ENCODE results near the gene ZNF304. TPM values are rescaled to one million over a fixed set of nuclear protein-coding genes. Genes with fewer than 3 reads are reported as not detected.
A peak's percentile ranks its signal among the peaks of the same experiment; 100 is the strongest.

ZNF304 gene
- total RNA-seq: 8.3 TPM
- long read RNA-seq, full-length matches to known transcripts: 5 of 5 reads
- long read RNA-seq, partial matches to known transcripts: 0 of 5 reads
- long read RNA-seq, other reads (novel, unspliced or antisense): 0 of 5 reads

DNA sequence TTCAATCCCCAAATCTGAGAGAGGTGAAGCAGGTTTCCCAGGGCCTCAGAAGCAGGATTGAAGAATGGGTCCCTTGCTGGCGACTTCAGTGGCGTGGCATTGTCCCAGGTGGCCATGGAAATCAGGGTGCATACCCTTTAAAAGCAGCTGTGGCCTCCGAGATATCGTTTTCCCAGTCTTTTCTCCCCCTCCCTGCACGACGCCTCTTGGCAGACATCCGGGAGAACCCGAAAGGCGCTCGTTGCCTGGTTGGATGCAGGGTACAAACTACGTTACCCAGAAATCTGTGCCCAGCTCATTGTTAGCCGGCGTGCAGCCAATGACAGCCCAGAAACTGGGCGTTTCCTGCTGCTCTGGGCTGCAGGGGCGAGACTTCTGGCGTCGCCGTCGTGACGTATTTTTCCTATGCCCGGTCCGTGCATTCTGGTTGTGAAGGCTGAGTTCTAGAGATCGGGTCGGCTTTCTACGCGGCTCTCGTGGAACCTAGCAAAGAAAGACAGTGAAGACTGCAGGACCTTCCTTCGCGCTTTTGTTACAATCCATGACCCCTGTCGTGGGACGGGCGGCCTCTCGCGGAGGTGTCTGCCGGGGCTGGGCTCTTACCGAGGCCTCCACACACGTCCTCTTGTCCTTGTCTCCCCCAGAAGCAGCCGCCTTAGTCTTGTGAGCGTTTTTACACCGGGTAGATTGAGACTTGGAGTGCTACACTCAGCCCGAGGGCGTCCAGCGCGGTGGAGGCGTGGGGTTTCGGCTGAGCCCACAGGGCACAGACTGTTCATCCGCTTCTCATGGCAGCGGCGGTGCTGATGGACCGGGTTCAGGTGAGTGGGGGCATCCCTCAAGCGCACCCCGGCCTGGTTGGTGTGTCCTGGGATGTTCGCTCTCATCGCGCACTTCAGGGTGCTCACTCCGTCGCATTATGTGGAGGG, at the start of gene ZNF304:
Gene ZNF304 (plus strand): TSS at position 395 of the 929 bp plus-strand sequence. CDS start 394 bp downstream, at position 789.
- intact Hi-C loops (cut with micrococcal nuclease): no loop called here

DNA sequence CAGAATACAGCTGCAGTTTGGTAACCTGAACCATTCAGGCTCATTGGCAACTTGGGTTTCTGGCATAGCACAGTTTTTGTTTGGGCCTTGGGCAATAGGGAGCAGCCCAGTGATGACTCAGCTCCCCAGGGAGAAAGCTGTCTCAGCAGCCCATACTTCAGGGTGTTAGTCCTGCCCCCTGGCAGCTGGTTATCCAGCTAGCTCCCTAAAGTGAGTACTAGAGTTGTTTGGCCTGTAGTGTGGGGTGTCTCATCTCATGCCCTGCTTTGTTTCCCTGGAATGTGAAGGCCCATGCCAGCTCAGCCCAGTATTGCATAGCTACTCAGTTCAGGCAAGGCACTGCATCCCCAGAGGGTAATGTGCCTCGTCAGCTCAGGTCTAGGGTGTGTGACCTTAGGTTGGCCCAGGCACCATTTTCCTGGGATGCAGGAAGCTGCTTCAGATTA, 49.0 kb upstream of the ZNF304 start:
- intact Hi-C loops (cut with micrococcal nuclease): no loop called here
- ATAC-seq: peak; percentile 76

More for the DNA sequence above, at the start of gene ZNF304:
- peak; percentile 96 for DNase-seq
- ATAC-seq: peak; percentile 98

DNA sequence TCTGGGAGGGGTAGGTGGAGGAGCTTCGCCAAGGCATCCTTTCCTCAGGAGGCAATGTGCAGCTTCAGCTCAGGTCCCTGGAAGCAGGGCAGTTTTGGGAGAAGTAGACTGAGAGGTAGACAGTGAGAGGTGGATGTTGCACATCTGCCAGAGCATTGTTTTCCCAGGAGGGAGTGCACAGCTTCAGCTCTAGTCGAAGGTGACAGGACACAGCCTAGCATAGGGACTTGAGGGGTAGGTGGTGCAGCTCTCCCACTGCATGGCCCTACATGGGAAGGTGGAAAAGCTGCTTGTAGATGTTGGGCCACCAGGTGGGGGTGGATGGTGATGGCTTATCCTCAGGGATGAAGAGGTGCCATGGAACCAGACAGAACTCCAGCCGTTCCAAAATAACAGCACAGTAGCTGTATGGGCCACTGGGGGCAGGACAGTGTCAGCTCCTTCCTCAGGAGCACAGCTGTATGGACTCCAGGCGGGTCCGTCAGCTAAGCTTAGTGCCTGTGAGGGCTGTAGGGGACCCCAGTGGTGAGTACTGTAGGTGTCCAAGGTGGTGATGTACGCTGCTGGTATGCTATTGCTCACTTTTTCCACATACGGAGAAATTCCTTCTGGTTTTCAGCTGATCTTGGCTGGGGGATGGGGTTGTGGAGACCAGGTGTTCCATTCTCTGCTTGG, 48.2 kb upstream of the ZNF304 start:
- DNase-seq (no peak), ATAC-seq (peak; percentile 40)
- intact Hi-C loops (cut with micrococcal nuclease): no loop called here

More for the DNA sequence above, 49.0 kb upstream of the ZNF304 start:
- no peak for DNase-seq

DNA sequence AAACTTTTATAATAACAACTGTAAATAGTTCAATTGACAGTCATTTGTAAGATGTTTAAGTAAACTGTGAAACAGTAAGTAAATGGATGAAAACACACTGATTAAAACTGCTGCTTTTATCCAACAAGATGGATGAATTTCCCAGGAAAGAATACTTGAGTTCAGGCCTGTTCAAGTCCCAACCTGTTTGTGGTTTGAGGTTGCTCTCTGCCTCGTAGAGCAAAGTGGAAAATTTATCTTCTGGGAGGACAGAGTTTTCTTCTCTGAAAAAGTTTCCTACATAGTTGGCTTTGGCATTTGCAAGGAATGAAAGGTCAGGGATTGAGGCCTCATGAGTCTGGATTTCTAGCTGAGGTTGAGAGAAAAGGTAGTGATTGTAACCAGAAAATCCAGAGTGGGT, 46.0 kb upstream of the ZNF304 start:
- intact Hi-C loops (cut with micrococcal nuclease): no loop called here
- DNase-seq (no peak), ATAC-seq (no peak)

DNA sequence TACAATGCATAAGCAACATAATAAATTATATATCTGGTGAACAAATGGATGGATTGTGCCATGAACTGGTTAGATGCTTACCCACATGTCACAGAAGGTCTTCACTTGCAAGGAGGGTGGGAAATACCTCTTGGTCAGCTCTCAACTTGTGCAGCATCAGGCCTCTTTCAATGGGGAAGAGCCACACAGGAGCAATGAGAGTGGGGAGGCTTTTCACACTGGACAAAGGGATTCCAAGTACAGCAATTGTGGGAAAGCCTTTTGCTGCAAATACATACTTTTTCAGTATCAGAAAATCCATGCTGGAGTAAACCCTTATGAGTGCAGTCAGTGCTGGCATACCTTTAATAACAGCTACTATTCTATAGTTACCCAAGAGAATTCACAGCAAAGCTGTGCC, 42.6 kb upstream of the ZNF304 start:
- intact Hi-C loops (cut with micrococcal nuclease): no loop called here
- no peak for DNase-seq
- no peak for ATAC-seq

DNA sequence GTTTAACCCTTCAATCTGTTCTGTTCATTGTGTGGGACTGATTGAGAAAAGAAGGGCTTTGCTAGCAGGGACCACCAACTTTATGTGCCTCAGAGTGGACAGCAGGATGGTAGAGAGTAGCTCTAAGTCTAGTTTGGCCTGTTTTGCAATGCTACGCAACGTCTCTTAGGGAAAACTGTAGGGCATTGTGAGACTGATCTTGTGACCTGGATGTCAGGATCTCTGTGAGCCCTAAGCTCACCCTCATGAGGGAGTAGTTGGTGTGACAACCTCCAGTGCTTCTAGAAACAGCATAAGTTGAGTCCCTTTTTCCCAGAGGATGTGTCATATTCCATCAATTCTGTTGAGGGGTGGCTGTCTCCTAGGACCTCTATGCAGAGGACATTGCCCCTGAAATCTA, 40.3 kb upstream of the ZNF304 start:
- DNase-seq (no peak), ATAC-seq (no peak)
- intact Hi-C loops (cut with micrococcal nuclease): no loop called here

DNA sequence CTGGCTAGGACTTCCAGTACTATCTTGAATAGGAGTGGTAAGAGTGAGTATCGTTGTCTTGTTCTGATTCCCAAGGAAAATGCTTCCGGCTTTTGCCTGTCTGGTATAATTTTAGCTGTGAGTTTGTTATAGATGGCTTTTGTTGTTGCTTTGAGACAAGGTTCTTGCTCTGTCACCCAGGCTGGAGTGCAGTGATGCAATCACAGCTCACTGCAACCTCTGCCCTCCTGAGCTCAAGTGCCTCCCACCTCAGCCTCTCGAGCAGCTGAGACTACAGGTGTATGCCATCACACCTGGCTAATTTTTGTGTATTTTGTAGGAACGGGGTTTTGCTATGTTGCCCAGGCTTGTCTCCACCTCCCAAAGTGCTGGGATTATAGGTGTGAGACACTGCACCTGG, 36.9 kb upstream of the ZNF304 start:
- ATAC-seq (no peak), DNase-seq (no peak)
- intact Hi-C loops (cut with micrococcal nuclease): no loop called here

DNA sequence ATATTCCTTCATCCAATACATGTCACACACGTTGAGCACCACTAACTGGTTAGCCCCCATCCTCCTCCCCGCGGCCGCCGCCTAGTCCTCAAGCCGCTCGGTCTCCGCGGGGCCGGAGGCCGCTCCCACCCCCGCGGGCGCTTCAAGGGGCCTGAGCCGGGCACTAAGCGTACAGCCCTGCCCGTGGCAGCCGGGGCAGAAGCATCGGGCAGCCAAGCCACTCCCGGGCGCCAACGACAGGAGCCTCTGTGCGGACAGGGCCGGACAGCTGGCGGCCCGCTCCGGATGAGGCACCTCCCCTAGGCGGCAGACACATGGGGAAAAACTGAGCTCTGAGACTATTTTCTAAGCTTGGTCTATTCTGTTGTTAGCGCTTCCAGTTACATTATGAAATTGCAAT, 33.6 kb upstream of the ZNF304 start:
- ATAC-seq (peak; percentile 44), DNase-seq (peak; percentile 42)
- intact Hi-C loops (cut with micrococcal nuclease): no loop called here

DNA sequence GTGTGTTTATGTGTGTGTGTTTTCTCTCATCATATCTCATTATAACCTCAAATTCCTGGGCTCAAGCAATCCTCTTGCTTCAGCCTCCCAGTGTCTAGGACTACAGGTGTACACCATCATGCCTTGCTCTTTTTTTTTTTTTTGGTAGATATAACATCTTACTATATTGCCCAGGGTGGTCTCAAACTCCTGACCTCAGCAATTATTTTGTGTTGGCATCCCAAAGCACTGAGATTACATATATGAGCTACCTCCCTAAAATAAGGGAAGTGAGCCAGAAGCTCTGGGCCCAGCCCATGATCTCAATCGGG, 31.2 kb upstream of the ZNF304 start:
- intact Hi-C loops (cut with micrococcal nuclease): no loop called here
- peak; percentile 39 for ATAC-seq
- no peak for DNase-seq

DNA sequence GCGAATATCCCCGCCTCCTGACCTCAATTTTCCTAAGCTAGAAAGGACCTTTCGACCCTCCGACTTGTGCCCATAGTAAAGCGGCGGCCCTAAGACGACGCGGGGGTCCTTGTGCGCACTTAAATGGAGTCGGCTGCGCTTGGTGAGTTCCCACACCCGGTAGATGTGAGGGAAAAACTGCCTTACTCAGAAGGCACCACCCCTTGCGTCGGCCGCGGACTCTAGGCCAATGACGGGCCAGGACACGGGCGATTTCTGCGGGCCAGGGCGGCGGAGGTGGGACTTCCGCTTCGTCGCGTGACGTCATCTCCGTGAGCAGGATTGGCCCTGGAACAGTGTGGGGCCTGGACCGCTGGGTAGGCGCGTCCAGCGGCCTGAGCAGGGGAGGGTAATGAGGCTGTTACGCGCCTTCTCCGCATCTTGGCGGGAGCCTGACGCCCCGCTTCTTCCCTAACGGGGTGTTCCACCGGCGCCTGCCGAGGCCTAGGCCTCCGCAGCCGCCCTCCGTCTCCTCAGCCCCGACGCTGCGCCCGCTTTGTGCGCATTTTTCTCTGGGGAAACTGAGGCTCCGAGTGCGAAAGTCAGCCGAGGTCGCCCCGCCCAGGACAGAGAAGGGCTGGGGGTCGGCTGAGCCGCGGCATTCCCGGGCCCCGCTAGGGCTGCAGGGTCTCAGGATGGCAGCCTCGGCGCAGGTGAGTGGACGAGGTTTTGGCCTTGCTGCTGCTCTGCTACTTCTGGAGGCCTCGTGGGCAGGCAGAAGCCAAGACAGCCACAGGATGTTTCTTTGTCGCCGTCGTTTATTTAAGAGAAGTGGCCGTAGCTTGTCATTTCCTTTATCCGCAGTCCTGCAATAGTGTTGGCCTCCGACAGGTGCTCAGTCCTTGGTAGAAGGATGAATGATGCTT, 30.6 kb upstream of the ZNF304 start, which contains the start of gene ZNF543:
Gene ZNF543 (plus strand): TSS at position 293 of the 905 bp plus-strand sequence. CDS start 382 bp downstream, at position 675.
- DNase-seq (peak; percentile 98), ATAC-seq (peak; percentile 99)
- intact Hi-C loops (cut with micrococcal nuclease): no loop called here

DNA sequence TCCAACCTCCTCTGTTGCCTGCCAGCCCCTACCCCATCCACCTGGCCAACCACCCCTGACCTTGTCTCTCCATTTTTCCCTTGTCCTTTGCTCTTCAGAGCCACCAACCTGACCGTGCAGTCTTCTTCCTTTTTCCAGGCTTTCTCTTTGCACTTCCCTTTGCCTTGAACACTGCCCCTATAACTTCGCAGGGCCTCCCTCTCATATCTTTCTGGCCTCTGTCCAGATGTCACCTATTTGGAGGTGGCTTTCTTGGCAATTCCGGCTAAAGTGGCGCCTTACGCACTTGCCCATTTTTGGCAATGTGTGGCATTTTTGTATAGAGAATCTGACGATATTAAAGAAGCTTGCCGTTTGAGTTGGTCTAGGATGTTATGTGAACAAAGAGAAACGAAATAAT, 30.0 kb upstream of the ZNF304 start:
- no peak for ATAC-seq
- no peak for DNase-seq
- intact Hi-C loops (cut with micrococcal nuclease): no loop called here

DNA sequence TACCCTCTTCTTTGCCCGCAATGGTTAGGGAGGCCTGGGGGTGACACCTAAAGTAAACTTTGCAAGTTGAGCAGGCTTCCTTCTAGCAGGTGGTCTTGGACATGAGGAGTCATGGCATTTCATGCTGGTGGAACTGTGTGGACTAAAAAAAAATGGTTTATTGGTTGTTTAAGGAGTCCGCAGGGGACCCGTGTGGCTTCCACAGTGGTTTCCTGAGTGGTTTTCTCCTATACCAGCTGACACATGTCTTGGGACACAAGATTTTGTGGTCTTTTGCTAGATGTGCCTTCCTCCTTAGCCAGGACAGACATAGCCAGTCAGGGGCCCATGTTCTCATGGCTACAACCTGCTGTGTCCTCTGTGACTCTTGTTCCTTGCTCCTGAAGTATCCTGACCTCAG, 29.3 kb upstream of the ZNF304 start:
- intact Hi-C loops (cut with micrococcal nuclease): no loop called here
- no peak for ATAC-seq
- DNase-seq: no peak

DNA sequence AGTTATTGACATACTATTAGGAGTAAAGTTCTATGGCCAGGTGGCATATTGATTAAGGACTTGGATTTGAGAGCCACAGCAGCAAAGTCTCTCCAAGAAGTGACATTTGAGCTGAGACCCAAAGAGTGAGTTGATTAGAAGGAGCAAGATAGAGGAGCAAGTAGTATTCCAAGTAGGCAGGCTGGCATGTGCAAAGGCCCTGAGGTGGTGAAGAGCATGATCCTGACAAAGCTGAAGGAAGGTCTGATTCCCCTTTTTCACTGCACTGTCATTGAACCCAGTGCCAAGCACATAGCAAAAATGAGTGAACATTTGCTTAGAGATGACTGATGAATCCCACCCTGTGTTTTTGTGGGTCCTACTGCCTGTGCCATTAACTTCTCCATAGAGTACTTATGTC, 26.1 kb upstream of the ZNF304 start:
- no peak for ATAC-seq
- intact Hi-C loops (cut with micrococcal nuclease): no loop called here
- DNase-seq: no peak

DNA sequence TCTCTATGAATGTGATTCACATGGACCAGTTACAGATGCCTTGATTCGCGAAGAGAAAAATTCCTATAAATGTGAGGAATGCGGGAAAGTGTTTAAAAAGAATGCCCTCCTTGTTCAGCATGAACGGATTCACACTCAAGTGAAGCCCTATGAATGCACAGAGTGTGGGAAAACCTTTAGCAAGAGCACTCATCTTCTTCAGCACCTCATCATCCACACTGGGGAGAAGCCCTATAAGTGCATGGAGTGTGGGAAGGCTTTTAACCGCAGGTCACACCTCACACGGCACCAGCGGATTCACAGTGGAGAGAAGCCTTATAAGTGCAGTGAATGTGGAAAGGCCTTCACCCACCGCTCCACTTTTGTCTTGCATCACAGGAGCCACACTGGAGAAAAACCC, 23.1 kb upstream of the ZNF304 start:
- intact Hi-C loops (cut with micrococcal nuclease): no loop called here
- DNase-seq: no peak
- ATAC-seq: no peak

DNA sequence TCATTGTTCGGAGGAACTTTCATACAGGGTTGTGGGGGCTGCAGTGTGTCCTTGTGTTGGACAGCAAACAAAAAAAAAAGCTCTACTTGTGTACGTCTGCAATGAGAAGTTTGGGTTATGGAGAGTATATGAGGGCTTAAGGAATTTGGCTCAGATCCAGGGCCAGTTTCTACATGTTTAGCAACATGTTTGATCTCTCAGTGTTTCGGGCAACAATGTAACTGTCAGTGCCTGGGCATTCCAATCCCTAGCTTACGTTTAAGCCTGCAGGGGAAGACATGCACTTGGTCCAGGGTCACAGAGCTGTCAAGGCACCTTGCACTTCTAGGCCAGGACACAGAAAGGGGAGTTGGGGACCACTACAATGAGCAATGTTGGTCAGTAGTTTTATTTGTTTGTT, 16.9 kb upstream of the ZNF304 start:
- intact Hi-C loops (cut with micrococcal nuclease): no loop called here
- no peak for DNase-seq
- no peak for ATAC-seq

DNA sequence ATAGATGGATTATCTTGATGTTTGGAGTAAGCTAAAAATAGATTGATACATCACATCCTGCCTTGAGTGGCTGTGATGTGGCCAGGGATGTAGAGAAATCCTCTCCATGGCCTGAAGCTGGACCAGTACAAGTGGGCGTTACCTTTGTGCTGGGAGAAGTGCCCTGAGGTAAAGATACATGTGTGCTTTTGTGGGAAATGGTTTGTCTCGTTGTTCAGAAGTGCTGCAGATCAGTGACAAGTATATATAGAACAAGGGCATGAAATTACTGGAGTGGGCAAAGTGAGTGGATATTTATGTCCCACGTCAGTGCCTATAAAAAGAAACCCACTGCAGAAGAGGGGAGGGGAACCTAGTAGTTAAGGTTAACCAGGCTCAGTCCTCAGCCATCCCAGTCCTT, 12.2 kb upstream of the ZNF304 start:
- peak; percentile 95 for ATAC-seq
- intact Hi-C loops (cut with micrococcal nuclease): no loop called here
- no peak for DNase-seq

DNA sequence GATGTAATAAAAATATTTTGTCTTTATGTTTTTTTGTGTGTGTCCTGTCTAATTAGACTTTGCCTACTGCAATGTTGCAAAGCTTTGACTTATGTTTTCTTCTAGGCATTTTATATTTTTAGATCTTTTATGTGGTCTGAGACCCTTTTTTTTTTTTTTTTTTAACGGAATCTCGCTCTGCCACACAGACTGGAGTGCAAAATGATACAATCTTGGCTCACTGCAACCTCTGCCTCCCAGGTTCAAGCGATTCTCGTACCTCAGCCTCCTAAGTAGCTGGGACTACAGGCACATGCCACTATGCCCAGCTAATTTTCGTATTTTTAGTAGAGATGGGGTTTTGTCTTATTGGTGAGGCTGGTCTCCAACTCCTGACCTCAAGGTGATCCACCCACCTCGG, 8.5 kb upstream of the ZNF304 start:
- ATAC-seq (no peak), DNase-seq (no peak)
- intact Hi-C loops (cut with micrococcal nuclease): no loop called here

DNA sequence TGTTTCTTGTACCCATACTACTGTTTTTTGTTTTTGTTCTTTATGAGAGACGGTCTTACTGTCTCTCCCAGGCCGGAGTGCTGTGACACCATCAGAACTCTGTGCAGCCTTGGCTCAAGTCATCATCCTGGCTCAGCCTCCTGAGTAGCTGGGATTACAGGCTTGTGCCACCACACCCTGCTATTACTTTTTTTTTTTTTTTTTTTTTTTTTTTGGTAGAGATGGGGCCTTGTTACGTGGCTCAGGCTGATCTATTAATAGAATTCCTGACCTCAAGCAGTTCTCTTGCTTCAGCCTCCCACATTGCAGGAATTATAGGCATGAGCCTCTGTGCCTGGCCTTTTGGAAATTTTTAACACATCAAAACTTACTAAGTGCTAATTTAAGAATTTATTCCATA, 2.9 kb upstream of the ZNF304 start:
- ATAC-seq: no peak
- no peak for DNase-seq
- intact Hi-C loops (cut with micrococcal nuclease): no loop called here

DNA sequence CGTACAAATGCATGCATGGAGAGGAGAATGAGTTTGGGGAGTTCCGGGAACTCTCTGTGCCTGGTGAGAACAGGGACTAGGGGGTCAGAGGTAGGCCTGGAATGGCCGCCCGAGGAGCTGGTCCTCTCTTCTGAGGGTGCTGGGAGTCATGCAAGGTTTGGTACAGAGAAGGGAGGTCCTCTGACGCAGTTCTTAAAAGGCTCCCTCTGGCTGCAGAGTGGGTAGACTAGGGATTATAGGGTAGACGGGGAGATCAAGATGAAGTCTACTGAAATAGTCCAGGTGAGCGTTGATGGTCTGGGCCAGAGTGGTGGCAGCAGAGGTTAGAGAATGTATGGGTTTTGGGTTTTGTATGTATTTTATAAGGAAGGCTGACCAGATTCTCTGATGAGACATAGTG, 796 bp downstream of the ZNF304 start:
- DNase-seq: no peak
- intact Hi-C loops (cut with micrococcal nuclease): no loop called here
- peak; percentile 14 for ATAC-seq

Data from left ventricle myocardium superior (tissue), 1 donor.